HL-60 (cell line): ENCODE measurements around the gene OLFM4.

Source experiments
- CTCF ChIP-seq: IDR thresholded peaks from one replicate; pipeline ENCODE4 v1.5.1; 2011; ENCODE audit warnings: low read length, control low read depth, inconsistent platforms; ENCODE audit not compliant: insufficient read depth
- GABPA ChIP-seq: IDR thresholded peaks from 2 replicates; pipeline ENCODE4 v1.6.1; 2012; ENCODE audit warnings: low read depth
- REST ChIP-seq: IDR thresholded peaks from 2 replicates; pipeline ENCODE4 v1.6.1; 2012; ENCODE audit warnings: low read depth; ENCODE audit not compliant: insufficient replicate concordance

GRCh38 chr13:53020764-53021335 lies 7.8 kb upstream of the OLFM4 start:
- TF ChIP-seq CTCF = no peak
- TF ChIP-seq GABPA = no peak
- no peak for TF ChIP-seq REST
